Measurements from ENCODE around the gene OLFM3. TPM values are rescaled to one million over a fixed set of nuclear protein-coding genes. Genes with fewer than 3 reads are reported as not detected.

Gene OLFM3
- total RNA-seq, 4 donors from 2014 or later = 1.2 TPM; not detected in 3

- H3K36me3 ChIP-seq = no peaks in the 10 kb centered on the region
- intact Hi-C loops (cut with DNase I; ENCODE audit: low total_unique reads) = no loop called here
- no peak overlapping the region for H3K4me3 ChIP-seq
- no peaks in the 10 kb centered on the region for H3K9me3 ChIP-seq
- TF ChIP-seq CTCF (IDR thresholded peaks at IDR 0.05) (no peak), POLR2A (IDR thresholded peaks at IDR 0.05) (no peak)
- peaks cover 0 to 3% of the 10 kb centered on the region in 2 donors for H3K27me3 ChIP-seq
- DNase-seq = no peak
- no peak overlapping the region for H3K27ac ChIP-seq
- H3K4me1 ChIP-seq = no peaks in the 10 kb centered on the region
Measured at GRCh38 chr1:102002057-102002456, 5.3 kb upstream of the OLFM3 start.

GRCh38 chr1:101995984-101996745, 561 bp downstream of the OLFM3 start:
- DNase-seq = no peak
- Histone ChIP-seq H3K27ac (no peak overlapping the region), H3K36me3 (no peaks in the 10 kb centered on the region), H3K27me3 (peaks cover 0 to 15% of the 10 kb centered on the region in 2 donors), H3K4me1 (no peaks in the 10 kb centered on the region), H3K4me3 (no peak overlapping the region), H3K9me3 (no peaks in the 10 kb centered on the region)
- intact Hi-C loops (cut with DNase I; ENCODE audit: low total_unique reads) = no loop called here
- no peak for TF ChIP-seq CTCF (IDR thresholded peaks at IDR 0.05)
- TF ChIP-seq POLR2A (IDR thresholded peaks at IDR 0.05) = no peak

GRCh38 chr1:101993710-101994109, 3.0 kb downstream of the OLFM3 start:
- TF ChIP-seq POLR2A (IDR thresholded peaks at IDR 0.05) = no peak
- H3K4me3 ChIP-seq = no peak overlapping the region
- intact Hi-C loops (cut with DNase I; ENCODE audit: low total_unique reads) = no loop called here

GRCh38 chr1:101992821-101993575, 3.7 kb downstream of the OLFM3 start:
- Histone ChIP-seq H3K4me3 (no peak overlapping the region), H3K9me3 (no peaks in the 10 kb centered on the region), H3K36me3 (no peaks in the 10 kb centered on the region), H3K4me1 (no peaks in the 10 kb centered on the region), H3K27me3 (peaks cover 0 to 15% of the 10 kb centered on the region in 2 donors), H3K27ac (no peak overlapping the region)
- intact Hi-C loops (cut with DNase I; ENCODE audit: low total_unique reads) = no loop called here
- no peak for DNase-seq
- TF ChIP-seq POLR2A (IDR thresholded peaks at IDR 0.05) = no peak
- TF ChIP-seq CTCF (IDR thresholded peaks at IDR 0.05) = no peak

More at GRCh38 chr1:101993710-101994109, 3.0 kb downstream of the OLFM3 start:
- DNase-seq = no peak
- H3K27me3 ChIP-seq = peaks cover 0 to 15% of the 10 kb centered on the region in 2 donors
- no peaks in the 10 kb centered on the region for H3K36me3 ChIP-seq
- no peak overlapping the region for H3K27ac ChIP-seq
- H3K9me3 ChIP-seq = no peaks in the 10 kb centered on the region
- H3K4me1 ChIP-seq = no peaks in the 10 kb centered on the region

GRCh38 chr1:101980974-101981373, 15.8 kb downstream of the OLFM3 start:
- Histone ChIP-seq H3K4me3 (no peak overlapping the region), H3K27ac (no peak overlapping the region), H3K27me3 (peaks cover 0 to 3% of the 10 kb centered on the region in 2 donors), H3K36me3 (no peaks in the 10 kb centered on the region), H3K4me1 (no peaks in the 10 kb centered on the region), H3K9me3 (no peaks in the 10 kb centered on the region)
- DNase-seq = no peak
- no peak for TF ChIP-seq CTCF (IDR thresholded peaks at IDR 0.05)
- TF ChIP-seq POLR2A (IDR thresholded peaks at IDR 0.05) = no peak
- intact Hi-C loops (cut with DNase I; ENCODE audit: low total_unique reads) = no loop called here

Measured in uterus (tissue), 4 donors.